ENCODE data around the gene FGF12.
"Not testable (repeated sequence)": the region's sequence is repeated elsewhere in the genome, so short reads cannot be mapped to it uniquely, and the experiment has no call there.

The FGF12 gene

DNA sequence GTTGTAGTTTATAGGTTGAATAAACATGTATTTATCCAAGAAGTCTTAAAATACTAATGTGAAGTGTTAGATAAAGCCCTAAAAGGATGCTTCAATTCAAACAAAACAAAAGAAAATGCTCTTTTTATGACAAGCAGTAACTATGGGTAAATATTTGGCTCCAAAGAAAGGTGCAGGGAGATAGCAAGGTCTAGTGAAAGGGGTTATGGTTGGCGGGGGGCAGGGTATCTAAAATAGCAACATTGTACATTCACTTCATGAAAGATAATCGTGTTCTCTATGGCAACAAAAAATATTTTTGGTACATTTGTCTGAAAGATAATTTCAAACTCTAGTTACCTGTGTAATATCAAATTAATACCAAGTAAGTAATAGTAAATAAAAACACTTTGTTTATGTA lies 149.5 kb downstream of the FGF12 start:
- no peak for DNase-seq (ENCODE audit: low spot score)
- in situ Hi-C loops (cut with MboI; ENCODE audit: low pct_unique_long_range_greater_than_20kb, low sequenced_read_pairs, unreplicated experiment): no loop called here

DNA sequence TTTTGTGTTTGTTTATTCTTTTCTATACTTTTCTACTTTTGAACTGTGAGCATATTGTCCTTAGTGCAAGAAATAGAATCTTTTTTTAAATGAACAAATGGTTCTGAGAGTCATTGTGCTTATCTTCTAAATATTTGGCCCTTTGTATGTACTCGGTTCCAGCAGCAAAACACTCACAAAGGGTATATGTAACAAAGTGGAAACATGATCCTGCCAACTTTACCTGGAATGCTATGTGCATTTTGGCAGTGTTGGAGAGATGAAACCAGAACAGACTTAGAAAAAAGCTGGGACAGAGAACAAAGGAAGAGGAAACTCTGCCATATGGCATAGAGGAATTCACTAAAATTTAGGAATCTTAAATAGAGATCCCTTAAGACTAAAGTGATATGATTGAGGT lies 150.1 kb downstream of the FGF12 start:
- TF ChIP-seq, protein P1, sequence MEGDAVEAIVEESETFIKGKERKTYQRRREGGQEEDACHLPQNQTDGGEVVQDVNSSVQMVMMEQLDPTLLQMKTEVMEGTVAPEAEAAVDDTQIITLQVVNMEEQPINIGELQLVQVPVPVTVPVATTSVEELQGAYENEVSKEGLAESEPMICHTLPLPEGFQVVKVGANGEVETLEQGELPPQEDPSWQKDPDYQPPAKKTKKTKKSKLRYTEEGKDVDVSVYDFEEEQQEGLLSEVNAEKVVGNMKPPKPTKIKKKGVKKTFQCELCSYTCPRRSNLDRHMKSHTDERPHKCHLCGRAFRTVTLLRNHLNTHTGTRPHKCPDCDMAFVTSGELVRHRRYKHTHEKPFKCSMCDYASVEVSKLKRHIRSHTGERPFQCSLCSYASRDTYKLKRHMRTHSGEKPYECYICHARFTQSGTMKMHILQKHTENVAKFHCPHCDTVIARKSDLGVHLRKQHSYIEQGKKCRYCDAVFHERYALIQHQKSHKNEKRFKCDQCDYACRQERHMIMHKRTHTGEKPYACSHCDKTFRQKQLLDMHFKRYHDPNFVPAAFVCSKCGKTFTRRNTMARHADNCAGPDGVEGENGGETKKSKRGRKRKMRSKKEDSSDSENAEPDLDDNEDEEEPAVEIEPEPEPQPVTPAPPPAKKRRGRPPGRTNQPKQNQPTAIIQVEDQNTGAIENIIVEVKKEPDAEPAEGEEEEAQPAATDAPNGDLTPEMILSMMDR (IDR thresholded peaks at IDR 0.05; ENCODE audit: extremely low read depth, insufficient read depth, missing control alignments): no peak
- DNase-seq (ENCODE audit: low spot score): no peak
- in situ Hi-C loops (cut with MboI; ENCODE audit: low pct_unique_long_range_greater_than_20kb, low sequenced_read_pairs, unreplicated experiment): no loop called here

More for the DNA sequence above, 149.5 kb downstream of the FGF12 start:
- TF ChIP-seq, protein P1 (IDR thresholded peaks at IDR 0.05; ENCODE audit: extremely low read depth, insufficient read depth, missing control alignments): no peak

DNA sequence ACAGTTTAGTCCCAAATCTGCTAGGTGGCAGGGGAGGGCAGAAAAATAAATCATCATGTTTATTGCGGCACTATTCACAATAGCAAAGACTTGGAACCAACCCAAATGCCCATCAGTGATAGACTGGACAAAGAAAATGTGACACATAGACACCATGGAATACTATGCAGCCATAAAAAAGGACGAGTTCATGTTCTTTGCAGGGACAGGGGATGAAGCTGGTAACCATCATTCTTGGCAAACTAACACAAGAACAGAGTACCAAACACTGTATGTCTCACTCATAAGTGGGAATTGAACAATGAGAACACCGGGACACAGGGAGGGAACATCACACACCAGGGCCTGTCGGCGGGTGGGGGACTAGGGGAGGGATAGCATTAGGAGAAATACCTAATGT lies 150.6 kb downstream of the FGF12 start:
- DNase-seq (ENCODE audit: low spot score); in situ Hi-C loops (cut with MboI; ENCODE audit: low pct_unique_long_range_greater_than_20kb, low sequenced_read_pairs, unreplicated experiment): not testable (repeated sequence)

DNA sequence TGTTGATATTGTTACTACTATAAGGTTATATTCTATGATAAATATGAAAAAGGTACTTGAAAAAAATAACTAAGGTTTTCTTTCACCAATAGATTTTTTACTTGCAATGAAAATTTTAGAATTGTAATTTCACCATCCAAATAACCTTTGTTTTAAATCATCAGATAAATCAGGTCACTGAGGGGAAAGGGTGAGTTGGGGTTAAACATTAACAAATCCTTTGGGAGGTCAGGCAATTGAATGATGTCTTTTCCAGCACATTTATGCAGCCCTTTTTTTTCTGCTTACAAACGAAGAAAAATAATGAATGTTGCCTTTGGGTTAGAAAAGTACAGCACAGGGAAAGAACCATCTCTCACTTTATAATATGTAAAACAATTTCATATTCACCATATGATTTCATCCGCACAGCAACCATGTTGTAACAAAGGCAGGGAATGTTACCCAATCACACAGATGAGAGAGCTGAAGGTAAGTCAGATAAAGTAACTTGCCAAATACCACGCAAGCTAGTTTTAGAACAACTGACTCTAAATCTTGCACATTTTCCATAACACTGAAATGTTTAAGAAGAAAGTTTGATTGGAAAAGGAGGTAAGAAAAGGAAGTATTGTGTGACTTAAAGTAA lies 151.3 kb downstream of the FGF12 start:
- TF ChIP-seq, protein P1 (IDR thresholded peaks at IDR 0.05; ENCODE audit: extremely low read depth, insufficient read depth, missing control alignments): no peak
- in situ Hi-C loops (cut with MboI; ENCODE audit: low pct_unique_long_range_greater_than_20kb, low sequenced_read_pairs, unreplicated experiment): no loop called here
- no peak for DNase-seq (ENCODE audit: low spot score)

DNA sequence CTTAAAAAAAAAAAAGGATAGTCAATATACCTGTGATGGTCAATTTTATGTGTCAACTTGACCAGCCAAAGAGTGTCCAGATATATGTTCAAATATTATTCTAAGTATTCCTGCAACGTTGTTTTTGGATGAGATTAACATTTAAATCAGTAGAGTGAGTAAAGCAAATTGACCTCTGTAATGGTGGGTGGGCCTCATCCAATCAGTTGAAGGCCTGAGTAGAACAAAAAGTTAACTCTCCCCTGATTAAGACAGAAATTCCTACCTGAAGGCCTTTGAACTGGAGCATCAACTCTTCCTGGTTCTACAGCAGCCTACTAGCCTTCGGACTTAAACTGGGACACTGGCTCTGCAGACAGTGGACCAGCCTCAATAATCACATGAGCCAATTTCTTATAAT lies 154.1 kb downstream of the FGF12 start:
- in situ Hi-C loops (cut with MboI; ENCODE audit: low pct_unique_long_range_greater_than_20kb, low sequenced_read_pairs, unreplicated experiment): loop anchor here (25.0 kb wide), 3 partner anchors 239 to 989 kb away; partner anchors contain the start of gene ATP13A4

DNA sequence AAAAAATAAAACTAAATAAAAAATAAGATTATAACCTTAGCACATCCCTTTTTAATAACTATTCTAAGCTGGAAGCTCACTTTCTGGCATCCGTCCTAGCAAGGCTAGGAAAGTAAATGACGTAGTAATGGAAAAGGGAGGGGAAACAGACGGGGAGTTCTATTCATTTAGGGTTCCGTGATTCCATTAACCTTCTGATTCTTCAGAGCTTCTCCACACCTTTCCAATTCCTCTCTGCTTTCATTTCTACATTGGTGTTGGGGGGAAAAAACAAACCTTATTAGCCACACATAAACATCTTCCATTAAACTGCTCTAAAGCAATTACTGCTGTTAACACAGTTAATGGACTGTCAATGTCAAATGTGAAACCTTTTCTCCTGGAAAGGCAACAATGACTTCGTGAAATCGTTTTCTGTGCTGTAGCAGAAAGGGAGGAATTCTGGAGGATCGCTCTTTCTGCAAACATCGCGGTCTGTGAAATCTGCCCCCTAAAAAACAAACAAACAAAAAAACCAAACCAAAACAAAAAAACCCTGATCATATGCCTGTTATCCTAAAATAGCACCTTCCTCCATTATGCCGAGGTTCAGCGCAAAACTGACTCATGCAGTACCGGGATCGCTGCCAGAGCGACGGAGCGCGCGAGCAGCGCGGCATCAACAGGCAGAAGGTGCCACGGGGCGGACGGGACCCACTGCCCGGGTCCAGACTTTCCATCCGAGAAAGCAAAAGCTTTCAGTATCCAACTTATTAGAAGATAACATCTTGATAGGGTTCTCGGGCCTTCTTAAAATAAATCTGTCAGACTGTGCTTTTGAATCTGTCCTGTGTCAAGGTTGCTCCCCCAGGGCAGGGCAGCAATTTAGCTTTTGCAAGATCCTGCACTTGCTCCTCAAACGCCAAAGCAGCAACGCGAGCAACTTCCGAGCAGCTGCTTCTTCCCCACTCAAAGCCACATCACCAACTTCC lies 156.2 kb downstream of the FGF12 start:
- in situ Hi-C loops (cut with MboI; ENCODE audit: low pct_unique_long_range_greater_than_20kb, low sequenced_read_pairs, unreplicated experiment): loop anchor here (25.0 kb wide), 3 partner anchors 241 to 991 kb away; partner anchors contain the start of gene ATP13A4
- DNase-seq (ENCODE audit: low spot score): no peak

More for the DNA sequence above, 154.1 kb downstream of the FGF12 start:
- TF ChIP-seq, protein P1 (IDR thresholded peaks at IDR 0.05; ENCODE audit: extremely low read depth, insufficient read depth, missing control alignments): no peak
- no peak for DNase-seq (ENCODE audit: low spot score)

More for the DNA sequence above, 156.2 kb downstream of the FGF12 start:
- TF ChIP-seq, protein P1 (IDR thresholded peaks at IDR 0.05; ENCODE audit: extremely low read depth, insufficient read depth, missing control alignments): no peak

All from GM13977 (cell line).